Measurements from ENCODE around the gene ARHGEF33.
A peak's percentile ranks its signal among the peaks of the same experiment; 100 is the strongest.

Gene ARHGEF33

DNA sequence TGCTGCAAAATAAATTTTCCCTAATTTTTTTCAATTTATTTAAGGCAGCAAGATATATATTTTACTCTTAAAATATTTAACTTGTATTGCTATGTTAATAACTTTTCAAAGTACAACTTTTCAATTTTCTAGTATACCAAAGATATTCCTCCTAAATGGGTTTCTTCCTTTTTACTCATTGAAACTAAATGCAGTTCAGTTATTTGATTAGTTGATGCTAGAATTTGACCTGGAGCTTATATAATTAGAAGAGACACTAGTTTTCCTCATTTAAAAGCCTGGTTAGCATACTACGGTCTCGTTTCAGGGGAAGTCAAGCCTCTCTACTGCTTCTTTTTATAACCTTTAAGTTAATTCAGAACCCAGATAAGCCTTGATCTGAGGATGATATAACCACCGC, at the start of gene ARHGEF33:
Gene ARHGEF33 (plus strand): TSS at position 301 of the 400 bp plus-strand sequence. CDS start 29,573 bp downstream, outside the sequence.
- no peak for DNase-seq

DNA sequence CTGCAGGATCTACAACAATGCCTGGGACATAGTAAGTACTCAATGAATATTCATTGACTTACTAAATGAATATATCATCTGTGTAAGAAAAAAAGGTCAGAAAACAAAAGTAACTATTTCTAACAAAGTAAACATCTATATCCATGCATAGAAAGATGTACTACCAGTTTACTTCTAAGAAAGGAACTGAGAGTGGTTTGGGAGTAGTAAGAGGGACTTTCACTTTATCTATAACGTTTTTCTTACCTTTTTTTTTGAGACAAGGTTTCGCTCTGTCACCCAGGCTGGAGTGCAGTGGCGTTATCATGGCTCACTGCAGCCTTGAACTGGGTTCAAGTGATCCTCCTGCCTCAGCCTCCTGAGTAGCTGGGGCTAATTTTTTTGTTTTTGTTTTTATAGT, 39.6 kb upstream of the ARHGEF33 start:
- DNase-seq, result no peak

GRCh38 chr2:38856165-38856564, 33.5 kb upstream of the ARHGEF33 start:
- DNase-seq, result no peak

DNA sequence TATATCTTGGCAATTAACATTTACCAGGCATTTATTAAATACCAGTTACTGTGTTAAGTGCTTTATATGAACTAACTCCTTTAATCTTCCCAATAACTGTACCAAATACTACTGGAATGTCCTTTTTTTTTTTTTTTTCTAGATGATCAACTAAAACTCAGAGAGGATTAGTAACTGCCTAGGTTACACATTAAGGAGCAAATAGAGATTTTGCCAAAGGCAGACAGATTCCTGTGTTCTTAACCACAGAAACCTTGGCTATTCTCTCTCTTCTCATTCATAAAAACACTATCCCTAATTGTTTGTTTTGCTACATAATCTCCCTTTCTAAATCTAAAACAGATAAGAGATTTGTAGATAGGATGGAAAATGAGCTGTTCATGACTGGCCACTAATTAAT, 27.2 kb upstream of the ARHGEF33 start:
- DNase-seq, result no peak

DNA sequence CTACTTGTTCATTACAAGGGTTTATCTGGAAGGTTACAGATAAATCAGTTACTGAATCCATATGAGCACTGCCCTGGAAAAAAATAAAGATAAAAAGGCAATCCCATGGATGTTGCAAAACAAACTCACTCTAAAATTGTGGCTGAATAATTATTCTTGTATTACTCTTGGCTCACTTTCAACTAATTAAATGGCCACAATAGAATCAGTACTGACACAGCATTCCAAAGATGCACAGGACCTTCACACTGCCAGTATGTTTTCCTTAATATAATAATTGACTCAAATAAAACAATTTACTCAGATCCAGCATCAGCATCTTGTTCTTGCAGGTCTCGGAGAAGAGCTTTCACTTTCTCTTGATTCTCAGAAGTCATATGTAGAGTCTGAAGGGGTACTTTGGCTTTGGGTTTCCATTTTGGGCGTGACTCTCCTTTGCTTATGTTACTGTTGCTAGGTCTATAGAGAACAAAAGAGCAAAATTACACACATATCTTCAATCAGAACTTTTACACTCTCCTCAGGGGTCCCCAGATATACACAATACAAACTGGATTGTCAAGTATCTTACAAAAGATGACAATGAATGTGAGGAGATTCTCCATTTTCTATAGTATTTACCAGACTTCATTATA, 26.5 kb upstream of the ARHGEF33 start:
- DNase-seq, result no peak

DNA sequence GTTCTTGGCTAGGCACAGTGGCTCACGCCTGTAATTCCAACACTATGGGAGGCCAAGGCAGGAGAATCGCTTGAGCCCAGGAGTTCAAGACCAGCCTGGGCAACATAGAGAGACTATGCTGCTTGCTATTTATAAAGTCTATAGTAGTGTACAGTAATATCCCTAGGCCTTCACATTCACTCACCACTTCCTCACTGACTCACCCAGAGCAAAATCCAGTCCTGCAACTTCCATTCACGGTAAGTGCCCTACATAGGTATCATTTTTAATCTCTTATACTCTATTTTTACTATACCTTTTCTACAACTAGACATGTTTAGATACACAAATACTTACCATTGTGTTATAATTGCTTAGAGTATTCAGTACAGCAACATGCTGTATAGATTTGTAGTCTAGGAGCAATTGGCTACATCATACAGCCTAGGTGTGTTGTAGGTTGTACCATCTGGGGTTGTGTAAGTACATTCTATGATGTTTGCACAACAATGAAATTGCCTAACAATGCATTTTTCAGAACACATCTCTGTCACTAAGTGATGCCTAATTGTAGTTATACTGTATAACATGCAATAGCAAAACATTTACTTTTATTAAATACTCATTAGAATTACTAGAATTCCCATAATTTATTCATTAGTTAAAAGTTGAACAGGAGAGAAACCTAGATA, 22.8 kb upstream of the ARHGEF33 start:
- no peak for DNase-seq

DNA sequence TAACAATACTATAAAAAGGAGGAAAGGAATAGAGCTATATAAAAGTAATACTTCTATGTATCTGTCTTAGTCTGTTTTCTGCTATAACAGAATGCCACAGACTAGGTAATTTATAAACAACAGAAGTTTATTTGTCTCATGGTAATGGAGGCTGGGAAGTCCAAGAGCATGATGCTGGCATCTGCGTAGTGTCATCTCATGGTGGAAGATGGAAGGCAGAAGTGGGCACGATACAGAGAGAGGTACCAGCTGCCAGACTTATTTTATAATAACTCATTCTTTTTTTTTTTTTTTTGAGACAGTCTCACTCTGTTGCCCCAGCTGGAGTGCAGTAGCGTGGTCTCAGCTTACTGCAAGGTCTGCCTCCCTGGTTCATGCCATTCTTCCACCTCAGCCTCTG, 18.2 kb upstream of the ARHGEF33 start:
- no peak for DNase-seq

DNA sequence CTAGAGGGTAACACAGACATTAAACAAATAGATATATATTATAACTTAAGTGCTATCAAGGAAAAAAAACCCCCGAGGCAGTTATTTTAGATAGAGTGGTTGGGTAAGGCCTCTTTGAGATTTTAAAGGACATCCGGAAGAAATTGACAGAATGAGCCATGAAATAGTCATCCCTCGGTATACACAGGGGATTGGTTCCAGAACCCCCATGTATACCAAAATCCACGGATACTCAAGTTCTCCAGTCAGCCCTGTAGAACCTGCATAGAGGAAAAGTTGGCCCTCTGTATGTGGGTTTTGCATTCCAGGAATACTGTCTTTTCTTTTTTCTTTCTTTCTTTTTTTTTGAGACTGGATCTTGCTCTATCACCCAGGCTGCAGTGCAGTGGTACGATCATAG, 15.9 kb upstream of the ARHGEF33 start:
- no peak for DNase-seq

GRCh38 chr2:38875227-38875575, 14.5 kb upstream of the ARHGEF33 start:
- DNase-seq, result no peak

- DNase-seq, result peak; percentile 76 to 77
Observed at GRCh38 chr2:38875576-38876367, 13.9 kb upstream of the ARHGEF33 start, which contains the start of the genes DHX57 and MORN2. TSS of gene DHX57 (minus strand) at chr2:38875934. CDS start at chr2:38868405, 7,529 bp downstream. TSS of gene MORN2 (plus strand) at chr2:38875976.

DNA sequence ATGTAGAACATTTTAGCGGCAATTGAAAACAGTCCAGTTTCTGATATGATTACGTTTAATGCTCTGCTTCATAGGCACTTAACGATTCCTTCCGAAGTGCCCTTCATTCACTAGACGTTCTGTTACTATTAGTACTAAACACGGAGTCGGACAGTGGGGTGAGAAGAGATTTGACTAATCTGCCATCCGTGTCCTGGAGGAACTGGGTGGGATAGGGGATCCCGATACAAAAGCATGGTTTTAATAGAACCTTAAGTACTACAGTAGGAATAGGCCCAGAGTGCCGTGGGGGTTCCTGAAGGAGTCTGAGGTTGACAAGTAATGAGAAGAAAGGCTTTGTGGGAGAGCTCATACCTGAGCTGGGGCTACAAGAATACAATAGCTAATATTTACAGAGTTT, 13.3 kb upstream of the ARHGEF33 start:
- no peak for DNase-seq

- DNase-seq, result no peak
Observed at GRCh38 chr2:38886063-38886462, 3.6 kb upstream of the ARHGEF33 start.

DNA sequence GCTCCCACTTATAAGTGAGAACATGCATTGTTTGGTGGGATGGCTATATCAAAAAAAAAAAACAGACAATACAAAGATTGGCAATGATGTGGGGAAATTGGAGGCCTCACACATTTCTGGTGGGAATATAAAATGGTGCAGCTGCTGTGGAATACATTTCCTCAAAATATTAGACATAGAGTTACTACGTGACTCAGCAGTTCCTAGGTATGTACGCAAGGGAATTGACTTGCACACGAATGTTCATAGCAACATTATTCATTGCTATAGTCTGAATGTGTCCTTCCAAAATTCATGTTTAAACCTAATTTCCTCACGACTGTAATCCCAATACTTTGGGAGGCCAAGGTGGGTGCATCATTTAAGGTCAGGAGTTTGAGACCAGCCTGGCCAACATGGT, 2.3 kb upstream of the ARHGEF33 start:
- no peak for DNase-seq

DNA sequence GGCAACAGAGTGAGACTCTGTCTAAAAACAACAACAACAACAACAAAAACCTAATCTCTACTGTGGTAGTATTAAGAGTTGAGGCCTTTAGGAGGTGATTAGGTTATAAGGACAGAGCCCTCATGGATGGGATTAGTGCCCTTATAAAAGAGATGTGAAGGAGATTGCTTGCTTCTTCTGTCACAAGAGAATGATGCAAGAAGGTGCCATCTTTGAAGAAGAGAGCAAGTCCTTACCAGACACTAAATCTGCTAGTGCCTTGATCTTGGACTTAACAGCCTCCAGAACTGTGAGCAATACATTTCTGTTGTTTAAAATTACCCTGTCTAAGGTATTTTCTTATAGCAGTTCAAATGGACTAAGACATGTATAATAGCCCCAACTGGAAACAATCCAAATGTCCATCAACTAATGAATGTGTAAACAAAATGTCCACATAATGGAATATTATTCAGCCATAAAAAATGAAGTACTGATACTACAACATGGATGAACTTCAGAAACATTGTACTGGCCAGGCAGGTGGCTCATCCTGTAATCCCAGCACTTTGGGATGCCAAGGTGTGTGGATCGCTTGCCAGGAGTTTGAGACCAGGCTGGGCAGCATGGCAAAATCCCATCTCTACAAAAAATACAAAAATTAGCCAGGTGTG, 1.6 kb upstream of the ARHGEF33 start:
- DNase-seq, result no peak

DNA sequence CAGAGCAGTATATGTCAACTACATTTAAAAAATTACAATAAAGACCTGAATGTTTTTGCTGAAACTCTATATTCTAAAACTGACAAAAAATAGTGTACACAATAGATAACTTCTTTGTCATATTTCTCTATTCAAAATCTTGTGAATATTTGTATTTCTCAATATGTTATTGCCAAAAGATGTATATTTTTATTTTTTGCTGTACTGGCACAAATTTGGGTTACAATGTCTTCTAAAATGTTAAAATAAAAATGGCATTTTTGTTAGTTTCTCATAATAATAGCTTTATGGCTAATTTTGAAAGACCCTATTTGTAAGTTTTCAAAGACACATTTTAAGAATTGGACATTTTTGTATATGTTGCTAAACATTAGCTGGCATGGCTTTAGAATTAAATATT, 630 bp upstream of the ARHGEF33 start:
- DNase-seq, result no peak

DNA sequence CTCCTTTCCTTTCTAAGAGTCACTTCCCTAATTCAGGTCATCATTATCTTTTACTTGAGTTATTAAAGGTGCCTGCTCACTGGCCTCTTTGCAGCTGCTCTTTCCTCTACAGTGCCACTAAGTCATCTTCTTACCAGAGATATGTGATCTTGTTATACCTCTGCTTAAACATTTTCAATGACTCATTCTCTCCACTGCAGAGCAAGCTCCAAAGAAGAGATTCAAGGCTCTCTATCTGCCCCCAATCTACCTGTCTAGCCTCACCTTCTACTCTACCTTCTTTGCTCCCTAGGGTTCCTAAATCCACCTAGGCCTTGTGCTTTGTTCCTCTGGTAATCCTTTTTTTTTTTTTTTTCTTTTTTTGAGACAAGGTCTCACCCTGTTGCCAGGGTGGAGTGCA, 3.1 kb downstream of the ARHGEF33 start:
- no peak for DNase-seq

DNA sequence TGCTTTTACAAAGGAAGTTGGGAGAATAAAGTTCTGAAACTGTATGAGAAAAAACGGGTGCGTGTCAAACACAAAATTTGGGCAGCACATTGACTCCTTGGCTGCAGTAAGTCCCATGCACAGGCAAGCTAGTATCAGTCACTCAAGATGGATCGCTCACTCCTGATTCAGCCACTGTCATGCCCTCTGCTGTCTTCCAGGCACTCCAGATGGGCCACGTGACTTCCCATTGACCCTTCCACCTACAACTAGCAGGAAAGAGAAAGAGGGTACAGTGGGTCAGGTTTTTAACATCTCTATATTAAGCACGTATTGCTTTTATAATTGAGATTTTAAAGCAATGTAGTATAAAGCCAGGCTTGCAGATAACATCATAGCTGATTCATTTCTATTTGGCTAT, 8.6 kb downstream of the ARHGEF33 start:
- no peak for DNase-seq

DNA sequence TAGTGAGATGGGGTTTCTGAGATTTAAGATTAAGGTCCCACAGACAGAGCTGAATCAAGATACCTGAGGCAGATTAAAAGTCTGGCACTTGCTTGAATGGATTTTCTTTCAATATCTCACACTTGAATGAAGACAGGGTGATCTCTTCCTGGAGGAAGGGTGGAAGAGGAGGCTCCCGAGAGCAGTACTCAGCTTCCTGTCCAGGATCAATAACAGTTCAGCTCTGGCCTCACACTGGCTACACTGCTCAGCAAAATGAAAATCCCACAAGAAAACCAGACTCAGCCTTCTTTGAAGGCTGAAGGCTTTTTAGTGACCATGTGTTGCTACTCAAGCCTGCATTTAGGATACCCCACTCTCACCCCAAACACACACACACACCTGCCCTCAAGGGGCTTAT, 11.1 kb downstream of the ARHGEF33 start:
- DNase-seq, result no peak

DNA sequence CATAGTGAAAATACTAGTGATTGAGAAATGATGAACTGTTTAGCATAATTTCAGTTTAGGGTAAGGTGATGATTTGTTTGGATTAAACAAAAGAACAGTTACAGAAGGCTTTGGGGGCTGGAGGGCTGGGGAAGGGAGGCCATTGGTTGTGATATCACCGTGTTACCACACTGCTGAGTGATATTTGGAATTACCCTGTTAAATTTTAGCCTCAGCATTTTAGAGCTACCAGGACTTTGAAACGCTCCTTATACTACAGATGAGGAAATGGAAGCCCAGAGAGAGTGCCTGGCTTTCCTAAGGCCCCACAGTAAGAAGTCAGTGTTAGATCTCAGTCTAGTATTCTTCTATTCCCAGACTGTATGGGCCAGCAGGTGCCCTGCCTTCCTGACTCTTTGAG, 15.6 kb downstream of the ARHGEF33 start:
- DNase-seq, result no peak

DNA sequence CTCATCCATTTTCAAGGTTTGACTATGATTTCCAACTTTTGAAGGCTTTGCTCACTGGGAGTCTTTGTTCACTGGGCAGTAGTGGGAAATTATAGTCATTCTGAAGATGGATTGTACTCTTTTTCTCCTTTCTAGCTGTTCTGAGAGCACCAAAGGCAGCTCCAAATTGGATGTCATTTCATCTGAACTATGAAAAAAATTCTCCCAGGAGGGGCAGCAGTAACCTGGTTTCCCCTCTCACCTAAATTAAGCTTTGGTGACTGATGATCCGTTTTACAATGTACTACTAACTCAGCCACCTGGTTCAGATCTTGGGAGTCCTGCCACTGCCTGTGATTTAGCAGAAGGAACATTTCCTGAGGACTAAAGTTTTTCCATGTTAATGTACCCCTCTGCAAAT, 17.6 kb downstream of the ARHGEF33 start:
- DNase-seq, result no peak

GRCh38 chr2:38907743-38908562, 18.3 kb downstream of the ARHGEF33 start:
- DNase-seq, result no peak

- no peak for DNase-seq
Observed at GRCh38 chr2:38909872-38910271, 20.2 kb downstream of the ARHGEF33 start.

- no peak for DNase-seq
Observed at GRCh38 chr2:38911191-38911590, 21.5 kb downstream of the ARHGEF33 start.

Data from activated CD4-positive, alpha-beta T cell treated with anti-CD3 and anti-CD28 coated beads, Interleukin-2, amount 50 U/mL, for 4 hours (primary cell).